Coronary artery (tissue), 2 donors: ENCODE results near the gene NUP210.

Experiments
- DNase-seq: peaks from one replicate; pipeline ENCODE4 v3.0.0-alpha.2; 2017; ENCODE audit warnings: low spot score
- H3K27ac ChIP-seq, 2 donors: fragments of 200-600 bp; sonication (generic); one replicate each; pipeline ENCODE4 v1.5.1; 2016 to 2019
- H3K4me3 ChIP-seq: fragments of 200-600 bp; sonication (generic); 2 replicates; pipeline ENCODE4 v1.5.1; 2016; ENCODE audit warnings: mild to moderate bottlenecking, moderate library complexity
- CTCF ChIP-seq: fragments of 200-600 bp; sonication (generic); IDR thresholded peaks from one replicate; pipeline ENCODE4 v1.5.1; 2019; ENCODE audit warnings: antibody characterized with exemption

NUP210 gene

DNA sequence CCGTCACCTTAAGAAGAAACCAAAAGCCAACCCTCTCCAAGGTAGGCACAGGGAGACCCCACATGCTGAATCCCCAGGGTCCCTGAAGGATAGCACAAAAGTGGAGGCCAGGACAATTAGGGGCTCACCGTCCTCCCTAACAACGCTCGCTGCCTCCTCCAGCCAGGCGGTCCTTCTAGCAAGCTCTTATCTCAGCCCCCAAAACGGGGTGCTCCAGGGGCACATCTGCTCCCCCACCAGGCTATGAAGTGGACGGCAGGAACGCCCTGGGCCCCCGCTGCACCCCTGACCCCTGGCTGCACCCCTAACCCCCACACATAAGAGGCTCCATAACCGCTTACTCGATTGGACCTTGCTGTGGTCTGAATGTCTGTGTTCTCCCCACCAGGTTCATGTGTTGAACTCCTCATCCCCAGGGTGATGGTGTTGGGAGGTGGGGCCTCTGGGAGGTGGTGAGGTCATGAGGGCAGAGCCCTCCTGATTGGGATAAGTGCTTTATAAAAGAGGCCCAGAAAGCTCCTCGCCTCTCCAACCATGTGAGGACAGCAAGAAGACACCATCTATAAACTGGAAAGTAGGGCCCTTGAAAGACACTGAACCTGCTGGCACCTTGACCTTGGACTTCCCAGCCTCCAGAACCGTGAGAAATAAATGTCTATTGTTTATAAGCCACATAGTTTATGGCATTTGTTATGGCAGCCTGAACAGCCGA, 153.3 kb downstream of the NUP210 start:
- no peak for TF ChIP-seq CTCF
- no peak overlapping the region for H3K27ac ChIP-seq
- no peak overlapping the region for H3K4me3 ChIP-seq
- DNase-seq: no peak
